Esophagus squamous epithelium (tissue), 4 donors: ENCODE results near the gene ZRSR2.

Experiments used
- CTCF ChIP-seq, 6 experiments: fragments of 450-650 bp in 4 of 6; fragments of 200-600 bp in 2 of 6; sonication (generic) in 2 of 6; IDR thresholded peaks; one replicate each; pipeline ENCODE4 v1.5.1; 2016 to 2019; ENCODE audit warnings: antibody characterized with exemption in 6 of 6, mild to moderate bottlenecking in 4 of 6, moderate library complexity in 4 of 6
- POLR2A ChIP-seq, 4 donors: fragments of 450-650 bp; IDR thresholded peaks; one replicate each; pipeline ENCODE4 v1.6.1; 2017; ENCODE audit warnings: antibody characterized with exemption in 4 of 4, mild to moderate bottlenecking in 4 of 4, moderate library complexity in 3 of 4

- no peak for TF ChIP-seq POLR2A (IDR thresholded peaks at IDR 0.05)
- TF ChIP-seq CTCF (IDR thresholded peaks at IDR 0.05): no peak
These were observed 43.8 kb downstream of the ZRSR2 start for GRCh38 chrX:15834053-15834452.
